Mucosa of stomach (tissue), 1 donor: ENCODE data around the gene SLX4.

Experiments
- H3K27me3 ChIP-seq: one replicate; pipeline ENCODE4 v1.7.0; 2013; ENCODE audit warnings: mild to moderate bottlenecking, low read length; ENCODE audit not compliant: control insufficient read depth, insufficient read depth
- H3K36me3 ChIP-seq: one replicate; pipeline ENCODE4 v1.7.0; 2013; ENCODE audit warnings: low read length; ENCODE audit not compliant: control insufficient read depth, insufficient read depth
- H3K4me1 ChIP-seq: one replicate; pipeline ENCODE4 v1.7.0; 2013; ENCODE audit warnings: mild to moderate bottlenecking, low read length; ENCODE audit not compliant: control insufficient read depth, insufficient read depth
- H3K4me3 ChIP-seq: one replicate; pipeline ENCODE4 v1.7.0; 2013; ENCODE audit warnings: low read length
- H3K9ac ChIP-seq: one replicate; pipeline ENCODE4 v1.7.0; 2013; ENCODE audit warnings: mild to moderate bottlenecking, low read length, moderate library complexity
- H3K9me3 ChIP-seq: one replicate; pipeline ENCODE4 v1.7.0; 2013; ENCODE audit warnings: mild to moderate bottlenecking, low read length, moderate library complexity; ENCODE audit not compliant: control insufficient read depth
- donor health status: Pancreatic carcinoma.

SLX4 gene

DNA sequence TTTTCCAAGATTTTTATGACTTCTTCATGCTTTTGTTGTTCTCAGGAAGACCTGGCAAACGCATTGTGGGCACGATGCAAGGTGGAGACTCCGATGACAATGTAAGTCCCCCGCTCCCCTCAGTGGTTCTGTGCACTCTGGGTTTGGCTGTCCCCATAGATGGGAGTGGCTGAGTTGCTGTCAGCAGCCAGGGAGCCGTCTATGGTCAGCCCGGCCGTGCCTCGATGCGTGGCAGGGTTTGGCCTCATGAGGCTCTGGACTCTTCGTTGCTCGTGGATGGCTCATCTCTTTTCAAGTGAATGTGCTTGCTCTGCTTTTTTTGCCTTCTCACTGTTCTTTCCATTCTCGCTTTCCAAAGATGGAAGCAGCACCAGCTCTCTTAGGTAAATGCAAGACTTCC is 78.7 kb downstream of the SLX4 start:
- Histone ChIP-seq H3K4me1 (no peaks in the 10 kb centered on the region), H3K9ac (no peak overlapping the region), H3K9me3 (no peaks in the 10 kb centered on the region), H3K36me3 (no peaks in the 10 kb centered on the region), H3K27me3 (no peaks in the 10 kb centered on the region), H3K4me3 (no peak overlapping the region)
